GM19238 (cell line): ENCODE results near the gene CPEB2.

ENCODE experiments used
- DNase-seq: peaks from one replicate; pipeline ENCODE4 v3.0.0; 2011; ENCODE audit warnings: low spot score; ENCODE audit not compliant: insufficient read length

Gene CPEB2

DNA sequence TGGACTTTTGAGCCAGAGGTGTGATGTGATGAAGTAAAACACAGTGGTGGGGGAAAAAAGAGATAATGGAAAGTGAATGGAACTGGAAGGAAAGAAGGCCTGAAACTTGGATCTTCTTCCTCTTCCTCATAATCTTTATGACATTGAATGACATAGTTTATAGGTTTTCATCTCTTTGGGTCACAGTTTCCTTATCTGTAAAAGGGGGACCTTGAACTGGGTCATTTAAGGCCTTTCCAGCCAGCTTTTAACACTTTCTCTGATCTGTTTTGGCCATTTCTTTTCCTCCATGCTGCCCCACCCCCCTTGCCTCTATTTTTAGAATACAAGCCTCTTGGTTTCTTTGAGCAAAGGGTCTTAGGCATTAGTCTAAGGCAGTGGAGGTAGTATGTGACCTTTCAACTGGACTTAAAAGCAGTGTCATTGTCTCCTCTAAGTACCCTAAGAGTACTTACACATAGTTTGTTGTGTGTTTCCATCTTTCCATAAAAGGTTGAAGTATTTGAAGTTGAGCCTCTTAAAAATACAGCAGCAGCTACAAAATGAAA lies 7.8 kb downstream of the CPEB2 start:
- no peak for DNase-seq

DNA sequence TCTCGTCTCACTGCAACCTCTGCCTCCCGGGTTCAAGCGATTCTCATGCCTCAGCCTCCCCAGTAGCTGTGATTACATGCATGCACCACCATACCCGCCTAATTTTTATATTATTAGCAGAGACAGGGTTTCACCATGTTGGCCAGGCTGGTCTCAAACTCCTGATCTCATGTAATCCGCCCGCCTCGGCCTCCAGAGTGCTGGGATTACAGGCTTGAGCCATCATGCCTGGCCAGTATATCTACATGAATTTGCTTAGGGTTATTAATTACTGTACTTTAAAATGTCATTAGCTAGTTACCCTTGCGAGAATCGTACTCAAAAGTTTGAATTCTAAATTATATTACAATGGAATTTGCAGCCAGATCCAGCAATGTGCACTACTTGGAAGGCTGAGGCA lies 8.9 kb downstream of the CPEB2 start:
- no peak for DNase-seq

DNA sequence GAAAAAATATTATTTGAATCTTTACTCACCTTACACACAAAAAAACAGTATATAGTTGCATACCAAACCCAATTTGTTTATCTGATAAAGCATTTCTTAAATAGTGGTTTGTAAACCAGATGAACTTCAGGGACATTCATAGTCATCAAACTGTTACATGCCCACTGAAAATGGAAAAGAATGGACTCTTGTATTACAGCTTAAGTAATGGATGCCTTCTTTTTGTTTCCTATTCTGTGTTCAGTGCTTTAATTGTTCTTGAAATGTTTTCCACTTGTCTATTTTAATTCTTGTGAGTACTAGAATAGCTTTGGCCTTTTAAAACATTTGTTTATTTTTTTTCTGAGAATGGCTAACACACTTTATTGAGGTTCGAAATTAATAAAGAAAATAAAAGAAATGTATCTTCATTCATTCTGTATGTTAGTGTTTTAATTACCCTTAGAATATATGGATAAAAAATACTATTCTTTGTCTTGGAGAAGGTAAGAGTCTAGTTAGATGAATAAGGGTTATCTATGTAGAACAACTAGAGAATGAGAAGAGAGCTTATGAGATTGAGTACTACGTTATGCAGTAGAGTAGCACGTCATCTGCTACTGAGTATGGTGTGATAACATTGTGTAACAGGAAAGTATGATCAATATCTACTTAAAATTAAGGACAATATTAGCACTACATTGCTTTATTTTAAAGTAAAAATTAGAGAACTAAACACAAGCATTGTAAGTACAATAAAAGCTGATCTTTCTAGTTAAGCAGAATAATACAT lies 9.9 kb downstream of the CPEB2 start:
- DNase-seq, result no peak

DNA sequence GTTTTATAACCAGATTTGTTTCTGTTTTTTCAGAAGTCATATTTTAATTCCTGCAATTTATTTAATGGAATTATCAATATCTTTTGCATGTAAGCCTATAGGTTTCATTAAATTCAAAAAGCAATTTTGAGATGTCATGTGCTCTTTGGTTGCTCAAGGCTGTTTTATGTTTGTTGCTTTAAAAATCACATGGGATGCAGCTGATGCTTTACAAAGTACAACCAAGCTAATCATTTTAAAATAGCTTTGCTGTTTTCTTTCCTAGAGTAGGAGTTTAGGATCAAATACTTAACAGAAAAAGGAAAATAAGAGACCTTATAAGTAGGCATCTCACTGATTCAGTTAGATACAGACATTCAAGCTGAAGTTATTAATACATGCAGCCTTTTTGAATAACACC lies 11.3 kb downstream of the CPEB2 start:
- DNase-seq, result no peak

DNA sequence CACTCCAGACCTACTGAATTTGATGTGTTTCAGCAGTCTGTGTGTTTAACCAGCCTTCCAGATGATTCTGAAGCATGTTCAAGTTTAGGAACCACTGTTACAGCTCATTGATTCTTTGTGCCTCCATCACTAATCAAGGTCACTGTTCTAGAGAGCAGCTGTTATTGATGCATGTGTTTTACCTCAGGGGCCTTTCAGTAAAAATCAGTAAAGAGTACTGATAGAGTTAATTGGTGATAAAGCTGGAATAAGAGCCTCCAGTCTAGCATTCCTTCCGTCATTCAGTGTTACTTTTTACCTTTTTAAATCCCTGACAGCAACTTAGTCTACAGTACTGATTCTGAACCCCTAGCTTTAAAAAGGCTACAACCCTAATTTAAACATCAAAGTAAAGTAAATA lies 12.9 kb downstream of the CPEB2 start:
- no peak for DNase-seq

DNA sequence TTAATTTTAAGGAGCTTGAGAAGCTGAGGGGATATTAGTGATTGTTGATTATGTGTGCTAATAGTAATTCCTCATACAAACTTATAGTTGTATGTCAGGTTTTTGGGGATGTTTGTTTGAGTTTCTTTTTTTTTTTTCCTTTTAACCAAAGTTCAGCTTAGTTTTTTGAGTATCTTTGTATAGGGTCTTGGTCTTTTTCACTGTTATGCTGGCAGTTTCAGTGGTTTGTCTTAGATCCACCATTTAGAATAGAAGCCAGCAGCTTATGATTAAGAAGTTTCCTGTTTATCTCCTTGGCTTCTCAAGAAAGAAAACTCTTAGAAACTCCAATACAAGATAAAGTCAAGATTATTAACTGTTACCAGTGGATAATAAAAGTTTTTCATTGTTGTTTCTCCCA lies 16.1 kb downstream of the CPEB2 start:
- DNase-seq, result no peak

DNA sequence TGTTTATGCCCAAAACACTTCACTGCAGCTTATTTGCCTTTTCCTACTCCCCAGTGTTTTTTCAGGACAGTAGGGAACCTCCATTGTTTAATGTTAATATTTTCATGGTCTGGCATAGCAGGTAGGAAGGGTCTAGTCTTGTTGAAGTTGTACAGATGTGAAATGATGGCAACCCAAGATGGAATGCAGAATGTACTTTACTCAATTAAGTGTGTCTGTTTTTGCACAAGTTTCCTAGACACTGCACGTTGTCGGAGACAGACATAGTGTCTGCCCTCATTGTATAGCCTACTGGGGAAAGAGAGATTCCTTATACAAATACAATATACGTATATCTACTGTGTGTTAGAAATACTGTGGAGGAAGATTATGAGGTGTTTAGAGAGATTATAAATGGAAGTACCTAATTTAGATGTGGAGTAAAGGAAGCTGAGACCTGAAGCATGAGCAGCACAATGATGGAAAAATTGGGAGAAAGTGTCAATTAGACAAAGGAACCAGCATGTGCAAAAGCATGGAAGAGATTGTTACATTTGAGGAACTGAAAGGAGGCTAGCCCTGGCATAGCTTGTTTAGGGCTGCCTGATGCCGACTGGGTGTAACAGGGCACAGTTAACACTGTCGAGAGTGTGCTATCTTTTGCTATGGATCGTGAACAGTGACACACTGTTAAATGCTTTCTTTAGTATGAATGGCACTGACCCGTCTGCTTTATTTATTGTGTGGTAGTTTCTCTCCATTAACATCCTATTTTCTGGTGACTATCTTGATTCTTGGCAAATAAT lies 18.4 kb downstream of the CPEB2 start:
- no peak for DNase-seq

DNA sequence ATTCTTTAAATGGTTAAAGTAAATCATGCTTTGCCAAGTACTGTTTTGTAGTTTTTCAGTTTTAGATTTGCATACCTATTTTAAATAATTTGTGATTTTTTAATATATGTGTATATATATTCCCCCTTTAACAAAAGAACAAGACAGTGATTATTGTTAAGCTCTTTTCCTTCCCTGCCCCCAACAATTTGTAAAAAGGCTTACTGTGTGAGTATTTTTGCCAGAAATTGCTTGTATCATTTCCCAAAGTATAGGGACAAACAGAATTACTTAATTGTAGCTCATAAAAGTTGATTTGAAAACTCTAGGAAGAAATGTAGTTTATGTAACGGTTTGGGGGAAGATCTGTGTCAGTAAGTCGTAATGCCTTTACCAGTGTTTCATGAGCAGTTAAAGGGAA lies 19.0 kb downstream of the CPEB2 start:
- DNase-seq, result no peak

DNA sequence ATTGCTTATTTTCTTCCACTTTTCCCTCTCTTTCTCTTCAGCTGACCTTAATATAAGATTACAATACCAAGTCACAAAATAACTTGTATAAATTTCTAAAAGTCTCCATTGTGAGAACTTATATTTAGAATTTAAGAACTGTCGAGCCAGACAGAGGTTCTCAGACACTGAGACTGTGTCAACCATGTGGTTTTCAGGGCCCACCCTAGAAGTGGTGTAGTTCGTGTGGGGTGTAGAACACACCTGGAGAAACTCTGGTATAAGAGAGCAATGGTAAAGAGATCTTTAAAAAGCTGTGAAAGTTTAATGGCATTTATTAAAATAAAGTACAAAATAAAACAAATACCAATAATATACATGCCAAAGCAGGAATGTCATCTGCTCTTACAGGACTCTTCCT lies 19.7 kb downstream of the CPEB2 start:
- no peak for DNase-seq

DNA sequence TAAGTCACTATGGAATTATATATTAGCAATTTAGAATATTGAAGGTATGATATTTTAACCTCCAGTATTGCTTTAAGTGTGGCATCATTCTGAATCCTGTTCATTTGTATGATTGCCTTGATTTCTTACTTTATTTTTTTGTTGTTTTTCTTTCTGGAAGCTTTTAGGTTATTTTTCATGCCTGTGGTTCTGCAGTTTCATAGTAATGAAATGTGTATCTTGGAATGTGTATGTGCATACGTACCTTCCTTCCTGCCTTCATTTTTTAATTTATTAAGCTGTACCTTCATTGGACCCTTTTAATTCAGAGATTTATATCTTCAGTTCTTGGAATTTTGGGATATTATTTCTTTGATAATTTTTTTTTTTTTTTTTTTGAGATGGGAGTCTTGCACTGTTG lies 22.1 kb downstream of the CPEB2 start:
- DNase-seq, result no peak

DNA sequence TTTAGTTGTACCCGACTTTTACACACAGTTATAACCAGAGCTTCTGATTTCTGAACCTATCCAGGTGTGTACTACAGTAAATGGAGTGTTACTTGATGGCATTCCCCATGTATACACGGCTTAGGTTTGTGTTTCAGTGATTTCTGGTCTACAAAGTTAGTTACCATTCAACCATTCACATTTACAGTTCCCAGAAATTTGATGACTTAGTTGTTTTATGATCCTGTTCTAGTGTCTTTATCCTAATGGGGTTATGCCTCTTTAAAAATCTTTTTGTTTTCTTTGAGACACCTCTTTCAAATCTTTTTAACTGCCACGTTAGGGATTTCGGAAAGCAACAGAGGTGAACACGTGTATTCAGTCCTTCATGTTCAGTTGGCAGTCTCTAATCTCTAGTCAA lies 23.4 kb downstream of the CPEB2 start:
- no peak for DNase-seq

DNA sequence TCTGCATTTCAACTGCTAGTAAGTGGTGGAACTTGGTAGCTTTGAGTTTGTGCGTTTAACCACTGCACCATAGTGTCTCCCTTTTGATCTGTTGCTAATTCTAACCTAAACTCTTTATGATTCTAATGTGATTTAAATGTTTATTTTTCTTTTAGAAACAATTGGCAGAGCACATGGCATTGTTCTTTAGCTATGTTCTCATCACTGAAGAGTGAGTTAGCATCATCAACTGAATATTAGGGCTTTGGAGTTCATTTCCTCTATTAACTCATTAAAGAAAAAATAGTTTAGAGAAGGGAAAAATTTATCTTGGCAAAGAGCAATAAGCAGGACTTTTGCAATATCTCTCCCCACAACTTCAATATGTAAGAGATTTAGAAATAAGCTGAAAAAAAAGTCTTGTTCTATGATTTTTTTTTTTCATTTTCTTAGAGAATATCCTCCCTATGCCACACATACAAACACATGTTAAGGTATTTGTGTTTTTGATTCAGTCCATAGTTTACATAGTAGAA lies 25.7 kb downstream of the CPEB2 start:
- no peak for DNase-seq

DNA sequence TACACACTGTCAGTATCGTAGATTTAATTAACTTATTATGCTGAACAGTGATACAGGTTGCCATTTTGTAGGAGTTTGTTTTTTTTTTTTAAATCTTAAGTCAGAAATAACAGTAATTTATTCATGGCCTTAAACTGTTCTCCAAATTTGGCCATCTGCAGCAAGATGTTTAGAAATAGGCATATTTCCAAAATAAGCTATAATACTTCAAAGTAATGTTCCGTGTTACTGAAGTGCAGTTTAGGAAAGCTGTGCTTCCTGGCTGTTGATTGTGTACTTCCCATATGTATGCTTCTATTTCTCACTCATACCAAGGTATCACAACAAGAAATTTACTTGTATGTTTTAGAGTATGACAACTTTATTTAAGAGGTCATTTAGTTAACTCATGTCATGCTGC lies 28.9 kb downstream of the CPEB2 start:
- DNase-seq, result no peak

DNA sequence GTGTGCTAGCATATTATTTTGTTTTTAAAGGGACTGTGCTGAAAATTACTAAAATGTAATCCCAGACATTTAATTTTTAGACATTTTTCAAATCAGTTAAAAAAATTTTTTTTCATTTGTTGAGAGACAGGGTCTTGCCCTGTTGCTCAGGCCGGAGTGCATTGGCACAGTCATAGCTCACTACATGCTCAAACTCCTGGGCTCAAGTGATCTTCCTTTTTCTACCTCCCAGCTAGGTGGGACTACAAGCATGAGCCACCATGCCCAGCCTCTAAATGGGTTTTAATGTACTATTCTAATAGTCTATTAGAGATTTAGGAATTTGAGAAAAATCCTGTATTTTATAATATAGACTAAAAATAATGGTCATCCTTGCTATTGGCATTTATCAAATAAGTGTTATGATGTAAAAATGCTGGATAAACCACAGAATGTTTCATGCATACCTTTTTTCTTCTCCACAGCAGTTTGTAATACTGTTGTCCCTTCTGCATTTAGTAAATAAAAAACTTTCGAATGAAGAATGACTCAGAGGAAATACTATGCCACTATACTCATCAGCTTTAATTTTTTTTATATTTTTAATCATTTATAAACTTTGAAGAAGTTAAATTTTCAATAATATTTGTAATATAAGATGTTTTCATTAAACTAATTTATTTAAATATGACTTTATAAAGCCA lies 29.9 kb downstream of the CPEB2 start:
- no peak for DNase-seq

DNA sequence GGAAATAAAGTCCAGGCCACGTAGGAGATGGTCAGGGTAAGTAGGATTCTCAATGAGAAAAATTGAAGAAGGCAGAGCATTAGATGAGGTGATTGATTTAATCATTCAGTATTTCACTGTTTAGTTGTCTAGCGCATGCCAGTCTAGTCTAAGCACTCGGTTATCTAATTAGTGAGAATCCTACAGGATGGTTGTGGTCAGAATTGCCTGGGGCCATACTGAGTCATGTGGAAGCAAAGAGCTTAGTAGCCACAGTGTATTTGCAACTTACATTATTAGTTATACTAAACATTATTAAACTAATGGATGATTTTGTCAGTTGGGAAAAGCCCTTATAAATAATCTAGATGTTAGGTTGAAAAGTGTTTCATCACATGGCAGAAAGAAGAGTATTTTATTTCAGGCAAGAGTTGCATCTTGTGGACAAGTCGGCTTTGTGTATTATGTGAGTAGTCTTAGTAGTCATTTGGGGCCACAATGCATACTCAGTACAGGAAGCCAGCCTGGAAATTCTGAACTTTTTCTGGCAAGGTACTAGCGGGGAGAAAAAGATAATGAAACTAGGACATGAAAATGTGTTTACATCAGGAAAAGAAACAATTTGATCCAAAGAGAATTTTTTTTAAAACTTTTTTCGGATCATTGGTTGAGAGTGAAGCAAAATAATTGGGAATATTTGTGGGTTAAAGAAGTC lies 31.9 kb downstream of the CPEB2 start:
- no peak for DNase-seq

DNA sequence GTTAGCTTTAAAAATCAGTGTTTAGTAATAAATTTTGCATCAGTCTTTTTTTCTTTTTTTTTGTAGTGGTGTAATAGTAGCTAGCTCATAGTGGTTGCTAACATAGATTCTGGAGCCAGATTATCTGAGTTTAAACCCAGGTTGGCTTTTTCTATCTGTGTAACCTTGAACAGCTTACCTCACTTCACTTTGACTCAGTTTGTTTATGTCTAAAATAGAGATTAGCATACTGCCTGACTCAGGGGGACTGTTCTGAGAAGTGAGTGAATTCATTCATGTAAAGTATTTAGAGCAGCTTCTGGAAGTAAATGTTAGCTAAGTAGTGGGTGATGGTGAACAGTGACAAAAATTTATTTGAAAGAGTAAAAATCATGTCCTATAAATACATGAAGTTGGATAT lies 32.9 kb downstream of the CPEB2 start:
- DNase-seq, result no peak

DNA sequence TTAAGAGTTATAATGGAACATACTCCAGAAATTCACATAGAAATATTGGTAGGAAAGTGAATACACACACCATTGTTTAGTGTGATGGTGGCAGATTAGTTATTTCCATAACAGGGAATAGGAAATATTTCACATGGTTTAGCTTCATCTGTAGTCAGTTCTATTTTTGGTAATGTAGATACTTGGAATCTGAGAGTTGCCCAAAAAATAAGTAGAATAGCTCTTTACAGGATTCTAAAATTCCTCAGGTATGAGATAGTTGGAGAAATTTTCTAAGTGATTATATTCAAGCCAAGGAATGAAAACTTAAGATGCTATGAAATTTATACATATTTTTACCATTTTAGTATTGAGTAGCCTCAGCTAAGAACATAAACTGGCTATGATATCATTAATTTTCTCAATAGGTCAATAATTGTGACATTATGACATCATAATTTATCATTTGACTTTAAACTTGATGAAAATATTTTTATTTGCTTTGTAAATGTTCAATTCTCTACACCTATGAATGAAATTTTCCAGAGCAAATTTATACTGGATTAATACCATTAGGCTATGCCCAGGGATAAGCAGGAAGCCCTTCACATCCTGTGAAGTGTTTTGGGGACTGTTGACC lies 35.8 kb downstream of the CPEB2 start:
- no peak for DNase-seq

DNA sequence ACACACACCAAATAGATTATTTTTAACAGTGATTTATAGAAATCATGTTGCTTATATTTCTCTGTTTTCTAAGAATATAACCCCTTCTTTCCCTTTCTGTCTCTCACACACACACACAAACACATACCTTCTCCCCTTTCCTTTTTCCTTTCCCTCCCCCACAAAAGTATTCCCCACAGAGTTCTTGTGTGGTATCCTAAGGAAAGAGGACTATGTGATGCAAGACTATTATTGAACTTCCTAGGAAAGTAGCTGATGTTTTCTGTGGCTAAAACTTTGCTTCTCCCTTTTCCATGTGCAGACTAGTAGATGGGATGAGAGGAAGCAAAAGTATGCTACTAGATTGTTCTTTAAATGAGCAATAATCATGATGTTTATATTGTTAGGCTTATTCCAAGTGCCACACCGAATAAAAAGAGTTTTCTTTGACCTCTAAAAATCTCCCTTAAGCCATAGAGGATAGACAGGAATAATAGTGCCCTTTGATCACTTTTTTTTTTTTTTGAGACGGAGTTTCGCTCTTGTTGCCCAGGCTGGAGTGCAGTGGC lies 38.7 kb downstream of the CPEB2 start:
- no peak for DNase-seq

DNA sequence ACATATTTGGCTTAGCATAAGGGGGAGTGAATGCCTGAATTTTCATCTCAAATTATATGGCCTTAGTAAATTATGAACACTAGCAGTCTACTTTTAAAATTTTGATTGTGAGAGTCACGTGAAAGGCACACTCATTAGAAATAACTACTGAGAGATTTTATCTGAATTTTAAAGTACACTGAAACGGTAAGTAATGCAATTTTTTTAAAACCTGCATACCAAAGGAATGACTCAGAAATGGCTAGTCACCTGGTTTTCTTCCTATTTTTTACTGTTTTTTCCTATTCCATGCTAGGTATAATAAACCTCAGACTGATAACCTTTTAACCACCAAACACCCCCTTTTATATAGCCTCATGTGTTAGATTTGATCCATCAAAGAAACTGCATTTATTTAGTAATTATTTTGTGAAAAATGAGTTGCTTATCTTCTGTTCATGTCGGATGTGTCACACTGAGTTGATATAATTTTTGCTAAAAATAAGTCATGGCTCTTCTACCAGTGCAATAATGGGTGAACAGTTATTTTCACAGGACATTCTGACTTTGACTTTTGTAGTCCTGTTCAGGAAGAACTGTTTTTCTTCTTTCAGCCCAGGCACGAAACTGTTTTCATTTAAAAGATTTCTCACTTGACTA lies 40.4 kb downstream of the CPEB2 start:
- no peak for DNase-seq

DNA sequence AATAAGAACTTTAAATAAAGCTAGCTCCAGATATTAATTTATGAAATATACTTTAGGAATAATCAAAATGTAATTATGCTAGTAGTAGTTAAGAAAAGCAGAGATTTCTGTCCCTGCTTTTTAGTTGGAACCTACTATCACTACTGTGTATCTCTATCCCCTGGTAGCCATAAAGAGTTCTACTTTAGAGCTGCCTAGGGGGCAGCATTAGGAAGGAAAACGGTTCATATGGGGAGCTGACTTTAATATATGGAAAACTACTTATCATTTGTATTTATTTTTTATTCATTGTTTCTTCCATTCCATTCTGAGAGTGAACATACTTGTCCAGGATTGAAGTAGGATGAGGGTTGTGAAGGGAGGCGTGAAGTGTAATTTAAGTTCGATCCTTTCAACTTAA lies 40.9 kb downstream of the CPEB2 start:
- no peak for DNase-seq
